Mucosa of rectum (tissue), 2 donors: ENCODE measurements around the gene CACNG1.

ENCODE experiments used
- H3K27ac ChIP-seq, 2 donors: one replicate each; pipeline ENCODE4 v1.7.0; 2013; ENCODE audit warnings: inconsistent platforms in 2 of 2, low read depth in 2 of 2, low read length in 2 of 2
- H3K27me3 ChIP-seq, 2 donors: one replicate each; pipeline ENCODE4 v1.7.0; 2013; ENCODE audit warnings: low read length in 2 of 2; ENCODE audit not compliant: control insufficient read depth in 2 of 2, insufficient read depth in 2 of 2
- H3K36me3 ChIP-seq, 2 donors: one replicate each; pipeline ENCODE4 v1.7.0; 2013; ENCODE audit warnings: low read length in 2 of 2; ENCODE audit not compliant: control insufficient read depth in 2 of 2, insufficient read depth in 2 of 2
- H3K4me1 ChIP-seq, 2 donors: one replicate each; pipeline ENCODE4 v1.7.0; 2013; ENCODE audit warnings: low read length in 2 of 2, mild to moderate bottlenecking in 1 of 2; ENCODE audit not compliant: control insufficient read depth in 2 of 2, insufficient read depth in 2 of 2
- H3K4me3 ChIP-seq, 2 donors: one replicate each; pipeline ENCODE4 v1.7.0; 2013; ENCODE audit warnings: low read length in 2 of 2
- H3K9ac ChIP-seq, 2 donors: one replicate each; pipeline ENCODE4 v1.7.0; 2013; ENCODE audit warnings: low read length in 2 of 2, low read depth in 1 of 2, mild to moderate bottlenecking in 1 of 2
- H3K9me3 ChIP-seq, 2 donors: one replicate each; pipeline ENCODE4 v1.7.0; 2013; ENCODE audit warnings: low read length in 2 of 2; ENCODE audit not compliant: control insufficient read depth in 2 of 2
- donor health status: healthy.
- donor health status: Normal muscosa, but diverticular disease.

Gene CACNG1

DNA sequence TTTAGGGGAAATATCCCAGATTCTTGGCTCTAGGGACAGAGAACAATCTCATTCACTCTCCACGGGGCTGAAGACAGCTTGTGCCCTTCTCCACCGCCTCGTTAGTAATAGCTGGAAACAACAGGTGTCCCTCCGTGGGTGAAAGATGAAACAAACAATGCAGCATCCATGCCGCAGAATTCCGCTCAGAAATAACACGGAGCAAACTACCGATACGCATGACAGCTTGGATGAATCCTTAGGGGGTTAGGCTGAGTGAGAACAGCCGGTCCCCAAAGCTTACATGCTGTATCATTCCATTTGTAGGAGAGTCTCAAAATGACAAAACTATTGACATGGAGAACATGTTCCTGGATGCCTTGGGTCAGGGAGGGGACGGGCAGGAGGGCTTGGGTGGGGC, 29.4 kb upstream of the CACNG1 start:
- Histone ChIP-seq H3K4me3 (no peak overlapping the region), H3K9ac (no peak overlapping the region), H3K4me1 (no peaks in the 10 kb centered on the region), H3K27ac (no peak overlapping the region), H3K27me3 (no peaks in the 10 kb centered on the region), H3K9me3 (no peaks in the 10 kb centered on the region), H3K36me3 (no peaks in the 10 kb centered on the region)

DNA sequence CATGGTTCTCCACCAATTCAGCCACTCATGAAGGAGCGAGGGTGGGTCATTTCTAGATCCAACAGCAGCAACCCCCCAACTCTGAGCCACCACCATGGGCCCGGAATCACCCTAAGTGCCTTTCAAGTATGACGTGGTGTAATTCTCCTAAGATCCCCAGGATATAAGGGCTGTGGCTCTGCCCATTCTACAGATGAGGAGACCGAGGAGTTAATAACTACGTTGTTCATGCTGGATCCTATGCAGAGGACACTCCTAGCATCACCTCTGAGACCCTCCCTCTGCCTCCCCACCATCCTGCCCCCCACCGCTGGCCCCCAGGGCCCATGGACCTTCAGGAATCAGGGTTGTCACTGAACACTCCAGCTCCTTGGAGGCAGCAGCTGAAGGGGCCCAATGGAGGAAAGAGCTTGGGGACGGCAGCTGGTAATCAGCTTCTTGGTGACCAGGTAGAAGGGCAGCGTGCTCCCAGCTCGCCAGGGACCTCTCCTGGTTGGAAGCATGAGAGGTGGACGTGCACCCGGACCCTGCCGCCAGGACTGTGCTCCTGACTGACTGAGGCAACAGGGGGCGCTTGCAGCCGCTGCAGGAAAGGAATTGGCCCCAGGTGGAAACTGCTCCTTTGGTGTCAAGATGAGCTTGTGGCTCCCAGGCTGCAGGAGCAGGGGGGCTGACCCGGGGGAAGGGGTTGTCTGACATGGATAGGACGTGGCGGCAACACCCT, 28.2 kb upstream of the CACNG1 start:
- Histone ChIP-seq H3K9me3 (no peaks in the 10 kb centered on the region), H3K27me3 (no peaks in the 10 kb centered on the region), H3K4me3 (no peak overlapping the region), H3K36me3 (no peaks in the 10 kb centered on the region), H3K27ac (no peak overlapping the region), H3K9ac (no peak overlapping the region), H3K4me1 (no peaks in the 10 kb centered on the region)

DNA sequence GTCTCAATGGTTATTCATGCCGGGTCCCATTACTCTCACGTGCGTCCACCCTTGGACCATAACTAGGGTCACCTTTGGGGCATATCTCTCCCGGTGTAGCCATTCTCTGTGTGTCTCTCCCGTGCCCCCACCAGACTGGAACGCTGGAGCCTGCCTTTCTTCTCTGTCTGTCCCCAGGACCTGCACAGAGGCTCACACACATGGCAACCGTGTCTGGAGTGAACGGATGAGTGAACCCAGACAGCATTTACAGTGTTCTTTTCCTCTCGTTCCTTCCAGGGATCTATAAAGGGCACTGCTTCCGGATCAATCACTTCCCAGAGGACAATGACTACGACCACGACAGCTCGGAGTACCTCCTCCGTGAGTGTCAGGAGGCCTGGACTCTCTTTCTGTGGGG, 26.4 kb upstream of the CACNG1 start:
- H3K36me3 ChIP-seq, result no peaks in the 10 kb centered on the region
- no peak overlapping the region for H3K4me3 ChIP-seq
- H3K27ac ChIP-seq, result no peak overlapping the region
- H3K27me3 ChIP-seq, result no peaks in the 10 kb centered on the region
- H3K9me3 ChIP-seq, result no peaks in the 10 kb centered on the region
- peaks cover 0 to 4% of the 10 kb centered on the region in 2 donors for H3K4me1 ChIP-seq
- H3K9ac ChIP-seq, result no peak overlapping the region

DNA sequence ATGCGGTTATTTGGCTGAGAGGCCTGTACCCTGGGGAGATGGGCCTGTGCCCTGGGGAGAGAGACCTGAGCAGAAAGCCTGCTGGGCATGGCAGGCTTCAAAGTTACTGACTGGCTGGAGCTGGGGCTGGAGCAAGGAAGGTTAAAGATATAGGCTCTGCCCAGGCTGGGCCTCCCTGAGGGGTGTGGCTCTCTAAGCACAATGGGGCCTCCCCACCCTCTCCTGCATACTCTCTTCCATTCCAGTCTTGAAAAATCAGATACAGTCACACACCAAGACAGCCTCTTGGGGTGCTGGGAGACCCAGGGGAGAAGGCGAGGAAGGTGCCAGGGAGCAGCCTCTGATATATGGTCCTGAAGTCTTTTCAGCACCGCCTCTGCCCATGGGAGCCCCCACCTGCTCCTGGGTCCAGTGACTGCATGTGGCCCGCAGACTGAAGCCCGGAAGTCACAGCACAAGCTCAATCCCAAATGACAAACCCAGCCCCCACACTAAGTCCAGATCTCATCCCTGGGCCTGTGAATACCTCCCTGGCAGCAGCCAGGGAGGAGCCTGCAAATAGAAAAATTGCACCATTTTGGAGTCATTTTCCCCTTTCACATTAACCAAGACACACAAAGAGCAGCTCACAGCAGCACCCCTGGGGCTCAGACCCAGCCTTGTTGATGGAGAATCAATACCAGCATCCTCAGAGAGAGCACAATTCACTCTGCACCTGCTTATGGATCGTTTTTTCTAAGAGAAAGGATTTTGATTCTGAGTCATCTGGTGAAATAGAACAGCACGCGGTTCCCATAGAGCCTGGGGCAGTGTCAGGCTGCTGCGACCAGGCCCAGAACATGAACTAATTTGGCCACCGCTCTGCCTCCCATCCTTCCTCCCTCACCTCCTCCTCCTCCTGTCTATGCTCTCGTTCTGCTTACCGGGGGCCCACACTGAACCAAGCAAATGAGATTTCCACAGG, 25.6 kb upstream of the CACNG1 start:
- Histone ChIP-seq H3K4me3 (no peak overlapping the region), H3K27ac (no peak overlapping the region), H3K9me3 (no peaks in the 10 kb centered on the region), H3K4me1 (peaks cover 0 to 4% of the 10 kb centered on the region in 2 donors), H3K9ac (no peak overlapping the region), H3K27me3 (no peaks in the 10 kb centered on the region), H3K36me3 (no peaks in the 10 kb centered on the region)

DNA sequence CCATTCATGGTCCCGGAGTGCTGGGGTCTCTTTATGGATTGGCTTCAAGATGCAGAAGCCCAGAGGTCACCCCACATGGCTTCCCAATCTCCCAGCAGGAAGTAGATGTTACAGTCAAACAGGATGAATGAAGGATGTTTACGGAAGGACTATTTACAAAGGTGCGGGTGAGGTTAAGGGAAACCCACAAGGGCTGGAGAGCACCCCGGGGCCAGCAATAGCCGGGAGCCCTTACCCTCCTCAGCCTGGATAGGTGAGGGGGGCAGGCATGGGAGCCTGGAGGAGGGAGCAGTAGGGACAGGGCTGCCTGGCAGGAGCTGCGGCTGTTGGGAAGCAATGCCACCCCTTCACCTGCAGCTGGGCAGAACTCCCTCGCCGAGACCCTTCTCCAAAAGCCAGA, 24.5 kb upstream of the CACNG1 start:
- no peaks in the 10 kb centered on the region for H3K27me3 ChIP-seq
- no peaks in the 10 kb centered on the region for H3K36me3 ChIP-seq
- H3K9me3 ChIP-seq, result no peaks in the 10 kb centered on the region
- H3K4me3 ChIP-seq, result no peak overlapping the region
- H3K4me1 ChIP-seq, result peaks cover 0 to 11% of the 10 kb centered on the region in 2 donors
- H3K9ac ChIP-seq, result no peak overlapping the region
- H3K27ac ChIP-seq, result no peak overlapping the region

DNA sequence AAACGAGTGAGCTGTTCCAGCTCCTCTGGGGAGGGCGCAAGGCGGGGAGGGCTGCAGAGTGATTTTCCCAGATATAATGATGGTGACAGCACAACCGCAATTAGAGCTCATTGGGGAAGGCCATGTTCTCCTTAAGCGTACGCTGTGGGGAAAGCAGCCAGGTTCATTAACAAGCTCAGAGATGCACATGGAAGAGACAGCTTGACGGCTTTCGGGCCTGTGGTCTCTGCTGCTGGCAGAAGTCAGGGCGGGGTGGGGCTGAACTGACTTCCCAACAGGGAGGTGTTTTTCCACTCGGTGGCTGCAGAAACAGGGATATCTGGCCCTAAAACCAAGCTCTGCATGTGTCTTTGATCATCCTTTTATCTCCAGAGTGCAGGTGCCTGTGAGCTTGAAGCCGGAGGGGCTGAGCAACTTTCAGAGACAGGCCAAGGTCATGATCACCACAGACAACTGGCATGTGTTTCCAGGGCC, 24.0 kb upstream of the CACNG1 start:
- Histone ChIP-seq H3K9ac (no peak overlapping the region), H3K36me3 (no peaks in the 10 kb centered on the region), H3K4me3 (no peak overlapping the region), H3K27me3 (no peaks in the 10 kb centered on the region), H3K9me3 (no peaks in the 10 kb centered on the region), H3K27ac (no peak overlapping the region), H3K4me1 (peaks cover 0 to 16% of the 10 kb centered on the region in 2 donors)

DNA sequence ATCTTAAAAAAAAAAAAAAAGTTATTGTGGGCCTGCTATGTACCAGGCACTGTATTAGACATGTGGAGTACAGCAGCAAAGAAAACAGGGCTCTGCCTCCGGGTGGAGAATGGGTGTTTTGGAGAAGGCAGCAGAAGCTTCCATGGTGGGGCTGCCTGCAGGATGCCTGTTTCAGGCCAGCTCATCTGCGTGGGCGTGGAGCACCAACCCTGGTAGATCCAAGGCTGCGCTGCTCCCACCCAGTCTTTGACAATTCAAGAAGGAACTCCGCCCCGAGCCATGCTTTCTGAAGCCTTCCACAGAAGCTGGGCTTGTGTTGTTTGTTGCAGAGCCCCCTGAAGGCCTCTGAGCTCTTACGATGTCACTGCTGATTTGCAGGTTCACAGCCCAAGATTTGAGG, 23.2 kb upstream of the CACNG1 start:
- Histone ChIP-seq H3K9me3 (no peaks in the 10 kb centered on the region), H3K4me3 (no peak overlapping the region), H3K36me3 (no peaks in the 10 kb centered on the region), H3K27me3 (no peaks in the 10 kb centered on the region), H3K27ac (no peak overlapping the region), H3K9ac (no peak overlapping the region), H3K4me1 (peaks cover 5 to 25% of the 10 kb centered on the region in 2 donors)

DNA sequence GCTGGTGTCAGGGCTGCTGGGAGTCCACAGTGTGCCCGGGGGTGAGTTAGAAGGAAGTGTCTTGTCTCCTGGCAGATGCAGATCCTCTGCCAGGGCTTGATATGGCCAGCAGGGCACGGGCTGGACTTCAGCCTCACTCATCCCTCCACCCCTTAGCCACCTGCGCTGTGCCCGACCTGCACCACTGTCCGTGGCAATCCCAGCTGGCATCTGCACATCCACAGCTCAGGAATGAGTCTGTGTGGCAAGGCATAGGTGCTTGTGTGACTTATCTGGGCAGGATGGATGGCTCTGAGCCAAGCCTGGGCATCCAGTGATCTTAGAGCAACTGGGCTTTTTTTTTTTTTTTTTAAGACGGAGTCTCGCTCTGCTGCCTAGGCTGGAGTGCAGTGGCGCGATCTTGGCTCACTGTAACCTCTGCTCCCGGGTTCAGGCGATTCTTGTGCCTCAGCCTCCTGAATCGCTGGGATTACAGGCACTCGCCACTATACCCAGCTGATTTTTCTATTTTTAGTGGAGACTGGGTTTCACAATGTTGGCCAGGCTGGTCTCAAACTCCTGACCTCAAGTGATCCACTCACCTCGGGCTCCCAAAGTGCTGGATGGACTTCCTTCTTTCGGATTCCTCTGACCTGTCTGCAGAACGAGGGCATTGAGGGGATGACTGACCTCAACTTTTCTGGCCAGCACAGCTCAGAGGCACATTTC, 22.5 kb upstream of the CACNG1 start:
- H3K27me3 ChIP-seq, result no peaks in the 10 kb centered on the region
- H3K4me3 ChIP-seq, result no peak overlapping the region
- no peaks in the 10 kb centered on the region for H3K36me3 ChIP-seq
- no peak overlapping the region for H3K9ac ChIP-seq
- no peak overlapping the region for H3K27ac ChIP-seq
- H3K9me3 ChIP-seq, result no peaks in the 10 kb centered on the region
- peaks cover 5 to 28% of the 10 kb centered on the region in 2 donors for H3K4me1 ChIP-seq

DNA sequence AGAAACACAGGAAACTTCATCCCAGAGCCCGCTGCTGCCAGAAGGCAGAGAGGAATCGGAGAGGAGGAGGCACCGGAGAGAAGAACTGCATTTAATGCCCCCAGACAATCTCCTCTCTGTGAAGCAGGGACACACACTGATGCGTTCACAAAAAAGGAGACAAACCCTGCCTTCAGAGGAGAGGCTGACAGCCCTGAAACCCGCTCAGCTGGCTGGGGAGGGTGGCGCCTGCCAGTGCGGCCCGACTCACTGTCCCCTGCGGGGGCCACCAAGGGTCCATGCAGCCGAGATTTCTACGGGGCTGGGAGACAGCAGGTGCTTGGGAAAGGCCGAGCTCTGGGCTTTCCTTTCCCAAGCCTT, 21.9 kb upstream of the CACNG1 start:
- Histone ChIP-seq H3K27me3 (no peaks in the 10 kb centered on the region), H3K4me1 (peaks cover 5 to 28% of the 10 kb centered on the region in 2 donors), H3K27ac (no peak overlapping the region), H3K4me3 (no peak overlapping the region), H3K9ac (no peak overlapping the region), H3K36me3 (no peaks in the 10 kb centered on the region), H3K9me3 (no peaks in the 10 kb centered on the region)

DNA sequence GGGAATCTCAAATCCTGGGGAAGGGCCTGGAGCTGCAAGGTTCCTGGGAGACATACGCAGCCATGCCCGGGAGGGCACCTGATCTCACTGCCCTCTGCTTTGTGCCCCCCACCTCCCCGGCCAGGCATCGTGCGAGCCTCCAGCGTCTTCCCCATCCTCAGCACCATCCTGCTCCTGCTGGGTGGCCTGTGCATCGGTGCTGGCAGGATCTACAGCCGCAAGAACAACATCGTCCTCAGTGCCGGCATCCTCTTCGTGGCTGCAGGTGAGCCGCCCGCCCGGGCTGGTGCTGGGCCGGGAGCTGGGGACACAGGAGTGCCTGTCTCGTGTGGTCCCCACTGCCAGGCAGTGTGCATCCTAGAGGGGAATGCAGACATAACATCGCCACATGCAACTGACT, 19.6 kb upstream of the CACNG1 start:
- Histone ChIP-seq H3K4me3 (no peak overlapping the region), H3K27ac (peak overlapping the region in 1 of 2 donors; percentile 50), H3K9ac (peak overlapping the region in 1 of 2 donors; percentile 42), H3K27me3 (no peaks in the 10 kb centered on the region), H3K4me1 (peaks cover 5 to 28% of the 10 kb centered on the region in 2 donors), H3K36me3 (no peaks in the 10 kb centered on the region), H3K9me3 (no peaks in the 10 kb centered on the region)
